HTR-8/SVneo (cell line): ENCODE data around the gene TMEM72.
"Not testable (repeated sequence)": the region's sequence is repeated elsewhere in the genome, so short reads cannot be mapped to it uniquely, and the experiment has no call there.

Source experiments
- DNase-seq: peaks from one replicate; pipeline ENCODE4 v3.0.0; 2011; ENCODE audit warnings: low spot score, mixed read lengths; ENCODE audit not compliant: insufficient read length
- FAIRE-seq: peaks from 2 replicates; lab custom pipeline; 2011; peaks lifted over from hg19 to GRCh38; lab: Jason Lieb, UNC

Gene TMEM72

GRCh38 chr10:44911081-44911540 is at the start of gene TMEM72:
TSS of gene TMEM72 (plus strand) at chr10:44911337. CDS start at chr10:44911513, 176 bp downstream.
- no peak for DNase-seq
- FAIRE-seq = no peak

- FAIRE-seq (no peak), DNase-seq (no peak)
Measured at GRCh38 chr10:44862006-44862751, 49.0 kb upstream of the TMEM72 start.

- FAIRE-seq = no peak
- DNase-seq = no peak
Measured at GRCh38 chr10:44862924-44863323, 48.2 kb upstream of the TMEM72 start.

GRCh38 chr10:44863344-44864047 is 47.6 kb upstream of the TMEM72 start:
- no peak for FAIRE-seq

GRCh38 chr10:44864051-44864450 is 47.1 kb upstream of the TMEM72 start:
- no peak for FAIRE-seq
- DNase-seq = no peak

More at GRCh38 chr10:44863344-44864047, 47.6 kb upstream of the TMEM72 start:
- no peak for DNase-seq

- peak; percentile 64 for FAIRE-seq
Measured at GRCh38 chr10:44864637-44865288, 46.4 kb upstream of the TMEM72 start.

GRCh38 chr10:44865289-44865671 is 45.9 kb upstream of the TMEM72 start:
- FAIRE-seq = no peak
- no peak for DNase-seq

More at GRCh38 chr10:44864637-44865288, 46.4 kb upstream of the TMEM72 start:
- DNase-seq = peak; percentile 88

- not testable (repeated sequence) for DNase-seq, FAIRE-seq
Measured at GRCh38 chr10:44866367-44866766, 44.8 kb upstream of the TMEM72 start.

GRCh38 chr10:44870031-44870430 is 41.1 kb upstream of the TMEM72 start:
- FAIRE-seq (no peak), DNase-seq (no peak)

GRCh38 chr10:44873160-44873559 is 38.0 kb upstream of the TMEM72 start:
- DNase-seq (no peak), FAIRE-seq (no peak)

- DNase-seq = no peak
- no peak for FAIRE-seq
Measured at GRCh38 chr10:44874166-44874565, 37.0 kb upstream of the TMEM72 start.

GRCh38 chr10:44878706-44879530 is 32.2 kb upstream of the TMEM72 start:
- FAIRE-seq (peak; percentile 95), DNase-seq (peak; percentile 82)

- FAIRE-seq (no peak), DNase-seq (no peak)
Measured at GRCh38 chr10:44879531-44879899, 31.6 kb upstream of the TMEM72 start.

GRCh38 chr10:44880090-44880715 is 30.9 kb upstream of the TMEM72 start:
- FAIRE-seq (no peak), DNase-seq (no peak)

GRCh38 chr10:44881649-44882048 is 29.5 kb upstream of the TMEM72 start:
- FAIRE-seq = no peak
- DNase-seq = no peak

- DNase-seq (no peak), FAIRE-seq (no peak)
Measured at GRCh38 chr10:44882166-44882720, 28.9 kb upstream of the TMEM72 start.

- DNase-seq = no peak
- no peak for FAIRE-seq
Measured at GRCh38 chr10:44883593-44884331, 27.4 kb upstream of the TMEM72 start.

- no peak for FAIRE-seq
- no peak for DNase-seq
Measured at GRCh38 chr10:44885710-44886109, 25.4 kb upstream of the TMEM72 start.

- FAIRE-seq (no peak), DNase-seq (no peak)
Measured at GRCh38 chr10:44886966-44887365, 24.2 kb upstream of the TMEM72 start.
